DND-41 (cell line): Measurements from ENCODE around the gene RPS25.

ENCODE experiments used
- CTCF ChIP-seq: IDR thresholded peaks from 2 replicates; pipeline ENCODE4 v1.5.1; 2012; ENCODE audit warnings: borderline replicate concordance, low read length, moderate library complexity, mild to moderate bottlenecking; ENCODE audit not compliant: poor library complexity, severe bottlenecking; ENCODE audit errors: extremely low read depth
- EZH2 ChIP-seq: IDR thresholded peaks from 3 replicates; pipeline ENCODE4 v1.6.1; 2012; ENCODE audit warnings: borderline replicate concordance, low read depth, mild to moderate bottlenecking, moderate library complexity, low read length, inconsistent platforms; ENCODE audit not compliant: severe bottlenecking

DNA sequence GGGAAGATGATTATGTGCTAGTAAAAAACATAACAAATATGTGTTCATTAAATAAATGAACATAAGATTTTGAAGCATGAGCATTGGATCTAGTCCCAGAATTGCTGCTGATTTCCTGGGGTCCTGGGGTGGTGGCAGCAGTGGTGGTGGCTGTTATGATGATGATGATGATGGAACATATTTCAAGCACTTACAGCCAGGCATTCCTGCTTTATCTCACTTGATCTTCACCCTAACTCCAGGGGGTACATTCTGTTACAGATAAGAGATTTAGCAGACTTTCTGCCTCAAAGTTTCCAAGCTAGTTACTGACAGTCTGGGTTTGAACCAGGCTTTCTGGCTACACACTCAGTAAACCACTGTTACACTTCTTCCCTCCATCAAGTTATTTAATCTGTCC lies 5.6 kb upstream of the RPS25 start:
- TF ChIP-seq CTCF, result no peak
- TF ChIP-seq EZH2, result no peak
